Fibroblast of lung (primary cell): ENCODE results near the gene TIPRL. TPM values are rescaled to one million over a fixed set of nuclear protein-coding genes. Genes with fewer than 3 reads are reported as not detected.

Experiments
- DNase-seq, 2 donors: peaks; one replicate each; pipeline versions ENCODE4 v3.0.0 to v3.0.0-alpha.2; 2010; ENCODE audit warnings: low read depth in 2 of 2
- H2AFZ ChIP-seq: 2 replicates; pipeline ENCODE4 v1.5.1; 2012; ENCODE audit warnings: low read length, control low read depth, inconsistent platforms
- H3K27ac ChIP-seq: 2 replicates; pipeline ENCODE4 v1.5.1; 2011; ENCODE audit warnings: low read length, control low read depth; ENCODE audit not compliant: insufficient read depth
- H3K27me3 ChIP-seq: 2 replicates; pipeline ENCODE4 v1.5.1; 2011; ENCODE audit warnings: mild to moderate bottlenecking, low read length; ENCODE audit not compliant: control insufficient read depth, insufficient read depth
- H3K36me3 ChIP-seq: 2 replicates; pipeline ENCODE4 v1.5.1; 2011; ENCODE audit warnings: low read length; ENCODE audit not compliant: control insufficient read depth, insufficient read depth
- H3K4me1 ChIP-seq: 2 replicates; pipeline ENCODE4 v1.5.1; 2011; ENCODE audit warnings: low read length; ENCODE audit not compliant: control insufficient read depth, insufficient read depth; ENCODE audit errors: extremely low read depth
- H3K4me2 ChIP-seq: 2 replicates; pipeline ENCODE4 v1.5.1; 2011; ENCODE audit warnings: low read length, control low read depth; ENCODE audit not compliant: insufficient read depth; ENCODE audit errors: extremely low read depth
- H3K4me3 ChIP-seq, 4 experiments: fragments of 200-600 bp in 1 of 4; sonication (generic) in 1 of 4; replicated peaks in 1 of 4; 2 replicates each; pipeline ENCODE4 v1.5.1; 2011 to 2016; ENCODE audit warnings: low read length in 4 of 4, low read depth in 3 of 4, mild to moderate bottlenecking in 3 of 4, control low read depth in 2 of 4, inconsistent platforms in 1 of 4, mixed read lengths in 1 of 4; ENCODE audit not compliant: insufficient read depth in 1 of 4; ENCODE audit errors: control extremely low read depth in 1 of 4
- H3K79me2 ChIP-seq: 2 replicates; pipeline ENCODE4 v1.5.1; 2012; ENCODE audit warnings: mild to moderate bottlenecking, low read length, inconsistent platforms; ENCODE audit not compliant: control insufficient read depth, insufficient read depth
- H3K9ac ChIP-seq: 2 replicates; pipeline ENCODE4 v1.5.1; 2011; ENCODE audit warnings: mild to moderate bottlenecking, low read length, control low read depth; ENCODE audit not compliant: insufficient read depth
- H3K9me3 ChIP-seq: 2 replicates; pipeline ENCODE4 v1.5.1; 2012; ENCODE audit warnings: low read depth, low read length; ENCODE audit not compliant: control insufficient read depth, insufficient read depth
- H4K20me1 ChIP-seq: 2 replicates; pipeline ENCODE4 v1.5.1; 2011; ENCODE audit warnings: low read length; ENCODE audit not compliant: control insufficient read depth, insufficient read depth; ENCODE audit errors: extremely low read depth
- CTCF ChIP-seq, 2 donors: IDR thresholded peaks in 1 of 2; conservative IDR thresholded peaks in 1 of 2; 1 replicate in 1 of 2; 2 replicates in 1 of 2; pipeline ENCODE4 v1.5.1; 2011 to 2012; ENCODE audit warnings: low read length in 2 of 2, control low read depth in 1 of 2, inconsistent platforms in 1 of 2, low read depth in 1 of 2, mild to moderate bottlenecking in 1 of 2
- EZH2 ChIP-seq: IDR thresholded peaks from 2 replicates; pipeline ENCODE4 v1.5.1; 2012; ENCODE audit warnings: low read length, control low read depth, mild to moderate bottlenecking; ENCODE audit errors: missing control alignments
- polyA plus RNA-seq, 2 donors: library from polyadenylated mRNA; depleted of rRNA in 1 of 2; stranded (reverse) in 1 of 2; unstranded in 1 of 2; fragments of >200 nt; gene quantifications; 2 replicates each; pipeline ENCODE4 v1.2.1, GENCODE V29; 2011 to 2012; ENCODE audit warnings: missing spikeins in 1 of 2
- total RNA-seq: library from RNA; depleted of rRNA; stranded (reverse); fragments of >200 nt; gene quantifications from 2 replicates; pipeline ENCODE4 v1.2.1, GENCODE V29; 2014

TIPRL gene
- total and polyA plus RNA-seq, 2 donors (not counting 1 experiment from before 2014, with no cell fraction given): 34.7 to 40.9 TPM

GRCh38 chr1:168155910-168156309, 22.9 kb upstream of the TIPRL start:
- Histone ChIP-seq H4K20me1 (no peaks in the 10 kb centered on the region), H3K9me3 (no peaks in the 10 kb centered on the region), H3K4me2 (no peak overlapping the region), H3K9ac (no peak overlapping the region), H3K79me2 (no peaks in the 10 kb centered on the region), H3K4me3 (no peak overlapping the region), H3K4me1 (no peaks in the 10 kb centered on the region), H3K27me3 (no peaks in the 10 kb centered on the region), H2AFZ (no peak overlapping the region), H3K27ac (no peak overlapping the region), H3K36me3 (no peaks in the 10 kb centered on the region)
- no peak for TF ChIP-seq CTCF (conservative IDR thresholded peaks at IDR 0.05 in 1 of 2, IDR thresholded peaks at IDR 0.05 in 1 of 2; ENCODE audit: low read depth in 1 of 2, low read length in 2 of 2)
- TF ChIP-seq EZH2: no peak
- no peak for DNase-seq

- Histone ChIP-seq H2AFZ (no peak overlapping the region), H3K79me2 (no peaks in the 10 kb centered on the region), H3K27me3 (no peaks in the 10 kb centered on the region), H3K4me3 (no peak overlapping the region), H4K20me1 (no peaks in the 10 kb centered on the region), H3K4me1 (no peaks in the 10 kb centered on the region), H3K4me2 (no peak overlapping the region), H3K36me3 (no peaks in the 10 kb centered on the region), H3K27ac (no peak overlapping the region), H3K9ac (no peak overlapping the region), H3K9me3 (no peaks in the 10 kb centered on the region)
- TF ChIP-seq CTCF (conservative IDR thresholded peaks at IDR 0.05 in 1 of 2, IDR thresholded peaks at IDR 0.05 in 1 of 2; ENCODE audit: low read depth in 1 of 2, low read length in 2 of 2) (no peak), EZH2 (no peak)
- DNase-seq: no peak
Measured at GRCh38 chr1:168157638-168158037, 21.1 kb upstream of the TIPRL start.

- no peak overlapping the region for H3K9ac ChIP-seq
- no peaks in the 10 kb centered on the region for H3K79me2 ChIP-seq
- no peak overlapping the region for H3K27ac ChIP-seq
- no peak overlapping the region for H3K4me2 ChIP-seq
- TF ChIP-seq EZH2: no peak
- TF ChIP-seq CTCF (conservative IDR thresholded peaks at IDR 0.05 in 1 of 2, IDR thresholded peaks at IDR 0.05 in 1 of 2; ENCODE audit: low read depth in 1 of 2, low read length in 2 of 2): no peak
- no peaks in the 10 kb centered on the region for H3K4me1 ChIP-seq
- DNase-seq: no peak
- H4K20me1 ChIP-seq: no peaks in the 10 kb centered on the region
- H3K4me3 ChIP-seq: no peak overlapping the region
- no peaks in the 10 kb centered on the region for H3K36me3 ChIP-seq
- H2AFZ ChIP-seq: no peak overlapping the region
- H3K27me3 ChIP-seq: no peaks in the 10 kb centered on the region
- H3K9me3 ChIP-seq: no peaks in the 10 kb centered on the region
Measured at GRCh38 chr1:168159251-168159650, 19.5 kb upstream of the TIPRL start.
